Activated CD4-positive, alpha-beta T cell treated with anti-CD3 and anti-CD28 coated beads, Interleukin-2, Interleukin-4, amounts not matched to agents 100 ng/mL and 50 ng/mL, durations not matched to agents 16 hours and 8 hours (primary cell): ENCODE results near the gene PEMT.

Experiments
- DNase-seq: peaks from one replicate; pipeline ENCODE4 v3.0.0-alpha.2; 2020; ENCODE audit warnings: low spot score

PEMT gene

DNA sequence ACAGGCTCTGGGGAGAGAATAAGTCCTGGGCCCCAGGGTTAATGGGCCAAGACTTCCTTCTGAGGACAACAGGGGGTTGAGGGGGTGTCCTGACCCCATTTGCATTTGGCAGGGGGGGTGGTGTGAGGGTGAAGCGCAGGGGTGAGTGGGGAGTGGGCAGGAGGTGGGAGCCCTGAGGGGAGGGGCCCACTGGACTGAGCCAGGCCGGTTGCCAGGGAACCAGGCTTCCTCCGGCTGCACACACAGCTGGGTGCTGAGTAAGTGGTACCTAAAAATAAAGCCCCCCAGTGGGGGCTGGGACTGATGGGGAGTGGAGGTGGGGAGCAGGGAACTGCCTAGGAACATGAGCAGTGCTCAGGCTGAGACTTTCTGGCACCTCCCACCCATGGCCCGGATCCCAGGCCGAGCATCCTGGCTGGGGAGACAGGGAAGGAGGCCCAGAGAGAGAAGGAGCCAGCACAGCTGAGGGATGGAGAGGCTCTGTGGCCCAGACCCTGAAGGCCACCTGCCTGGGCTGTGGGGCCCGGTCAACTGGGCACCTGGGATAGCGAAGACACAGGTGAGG, 87.9 kb downstream of the PEMT start:
- no peak for DNase-seq

DNA sequence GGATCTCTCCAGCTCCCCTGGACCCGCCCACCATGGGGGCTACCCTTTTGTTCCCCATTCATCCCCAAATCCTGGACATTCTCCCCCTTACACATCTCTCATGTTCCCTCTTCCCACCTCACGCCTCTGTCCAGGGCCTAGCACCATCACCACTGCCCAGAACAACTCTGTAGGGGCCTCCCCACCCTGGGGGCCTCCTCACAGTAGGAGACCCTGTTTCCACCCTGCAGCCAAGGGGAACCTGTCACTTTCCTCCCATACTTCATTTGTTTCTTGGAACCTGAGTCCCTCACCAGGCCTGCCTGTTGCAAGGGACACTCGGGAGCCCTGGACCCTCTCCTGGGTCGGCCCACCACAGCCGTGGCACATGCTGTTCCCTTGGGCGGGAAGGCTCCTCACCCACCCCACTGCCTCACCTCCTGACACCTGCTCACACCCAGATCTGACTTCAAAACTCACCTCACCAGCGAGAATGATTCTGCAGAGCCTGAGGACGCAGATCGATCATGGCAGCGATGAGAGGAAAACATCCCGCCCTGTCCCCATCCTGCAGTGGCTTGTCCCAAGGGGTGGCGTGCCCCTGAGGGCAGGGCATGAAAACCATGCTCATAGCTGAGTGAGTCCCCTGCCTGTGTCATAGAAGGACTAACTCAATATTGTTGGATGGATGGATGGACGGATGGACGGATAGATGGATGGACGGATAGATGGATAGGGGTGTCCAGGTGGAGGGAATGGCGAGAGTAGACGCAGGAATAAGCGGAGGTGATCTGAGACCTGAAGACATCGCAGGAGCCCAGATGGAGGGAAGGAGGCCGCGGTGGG, 88.6 kb downstream of the PEMT start:
- DNase-seq, result no peak

DNA sequence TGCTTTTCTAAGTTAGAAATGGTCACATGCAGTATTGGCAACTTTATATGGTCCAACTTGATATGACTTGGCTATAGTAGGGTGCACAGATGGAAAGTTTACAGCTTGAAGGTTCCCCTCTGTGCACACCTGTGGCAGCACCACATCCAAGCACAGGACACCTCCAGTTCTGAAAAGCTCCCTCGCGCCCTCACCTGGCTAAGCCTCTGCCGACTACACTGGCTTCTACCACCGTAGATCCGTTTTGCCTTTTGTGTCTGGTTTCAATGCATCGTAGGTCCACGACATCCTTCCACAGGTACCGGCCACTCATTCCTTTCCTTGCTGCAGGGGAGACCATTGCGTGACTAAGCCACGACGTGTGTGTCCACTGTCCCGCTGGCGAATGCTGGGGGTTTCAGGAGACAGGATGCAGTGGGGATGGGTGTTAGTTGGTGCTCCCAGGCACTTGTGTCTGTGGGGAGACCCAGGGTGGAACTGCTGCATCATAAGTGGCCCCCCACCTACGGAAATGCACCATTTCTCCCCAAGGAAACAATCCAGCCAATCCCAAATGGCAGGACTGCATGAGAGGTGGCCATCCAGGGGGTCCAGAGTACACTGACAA, 90.4 kb downstream of the PEMT start:
- no peak for DNase-seq

DNA sequence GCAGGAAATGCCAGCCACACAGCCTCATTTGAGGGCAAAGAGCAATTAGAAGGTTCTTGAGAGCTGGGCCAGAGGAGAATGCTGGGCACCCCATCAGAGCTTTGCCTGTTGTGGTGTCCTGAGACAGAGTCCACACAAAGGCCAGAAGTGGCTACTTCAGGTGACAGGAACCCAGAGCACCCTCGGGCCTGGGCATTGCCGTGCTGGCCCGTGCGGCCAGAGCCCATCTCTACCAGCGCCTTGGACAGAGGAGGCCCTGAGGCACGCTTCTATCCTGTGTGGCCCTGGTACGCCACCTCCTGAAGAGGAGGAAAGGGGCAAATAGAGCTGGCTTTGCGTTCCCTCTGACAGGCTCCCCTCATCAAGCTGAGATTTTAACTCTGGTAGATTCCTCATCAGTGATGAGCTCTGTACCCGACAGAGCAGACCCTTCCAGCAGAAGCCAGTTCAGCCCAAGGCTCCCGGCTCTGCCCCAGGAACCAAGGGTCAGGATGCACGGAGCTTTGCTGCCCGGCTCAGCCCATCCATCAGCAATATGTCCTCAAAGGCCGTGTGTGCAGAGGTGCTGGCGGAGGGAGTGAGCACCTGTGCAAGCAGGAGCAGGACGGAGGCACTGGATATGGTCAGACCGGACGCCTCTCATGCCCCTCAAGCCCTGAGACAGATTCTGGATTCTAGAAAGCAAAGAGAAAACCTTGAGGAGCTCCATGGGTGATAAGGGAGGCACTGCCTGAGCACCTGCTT, 91.9 kb downstream of the PEMT start:
- no peak for DNase-seq

DNA sequence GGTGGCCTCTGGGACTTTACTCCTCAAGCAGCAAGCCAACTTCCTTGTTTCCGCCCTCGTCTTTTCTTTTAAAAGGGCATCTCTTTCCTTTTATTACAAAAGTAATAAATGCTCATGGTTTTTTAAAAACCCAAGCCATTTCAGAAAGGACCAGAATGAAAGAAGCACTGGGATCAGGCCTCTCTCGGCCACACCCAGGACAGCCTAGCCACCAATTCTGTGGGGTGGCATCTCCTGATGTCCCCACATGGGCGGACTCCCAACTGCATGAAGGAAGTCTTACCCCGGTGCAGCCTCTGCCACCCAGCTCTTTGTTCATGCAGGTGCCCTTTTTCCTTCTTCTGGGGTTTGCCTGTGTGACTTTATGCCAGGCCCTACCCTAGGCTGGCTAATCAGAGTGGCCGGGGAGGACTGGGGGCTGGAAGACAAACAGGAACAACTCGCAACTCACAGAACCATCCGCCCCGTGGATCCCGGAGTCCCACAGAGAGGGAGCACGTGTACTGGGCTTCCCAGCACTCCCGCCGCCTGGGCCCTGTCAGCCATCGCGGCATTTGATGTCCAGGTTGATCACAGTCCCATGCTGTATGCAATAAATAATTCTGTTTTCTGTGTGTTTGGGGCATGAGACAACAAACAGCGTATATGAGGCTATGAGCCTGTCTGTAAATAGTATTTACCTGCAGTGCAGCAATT, 92.8 kb downstream of the PEMT start:
- DNase-seq, result no peak

DNA sequence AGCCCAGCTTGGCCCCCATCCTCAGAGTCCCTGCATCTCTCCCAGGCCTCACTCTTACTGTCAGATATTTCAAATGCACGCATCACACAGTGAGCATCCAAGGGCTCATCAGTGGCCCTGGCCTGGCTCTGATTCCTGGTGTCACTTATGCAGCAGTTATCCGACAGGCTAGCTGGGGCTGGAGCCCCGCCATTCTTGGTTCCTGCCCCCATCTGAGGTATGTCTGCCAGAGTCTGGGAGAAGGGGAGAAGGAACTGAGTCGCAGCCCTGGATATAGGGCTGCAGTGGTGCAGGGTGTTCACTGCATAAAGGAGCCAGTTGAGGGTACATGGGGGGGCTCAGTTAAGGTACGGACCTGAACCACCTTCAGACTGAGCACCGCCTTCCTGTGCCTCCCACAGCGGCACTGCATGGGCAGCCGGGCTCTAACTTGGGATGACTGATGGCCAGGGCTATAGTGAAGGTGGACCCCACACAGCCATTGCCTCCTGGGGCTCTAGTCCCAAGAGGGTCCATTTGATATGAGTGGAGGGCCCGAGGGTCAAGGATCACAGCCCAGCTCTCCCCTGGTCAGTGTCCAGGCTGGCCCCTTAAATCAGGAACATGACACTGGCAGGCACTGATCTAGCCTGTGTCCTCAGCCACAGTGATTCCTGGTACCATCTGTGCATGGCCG, 93.5 kb downstream of the PEMT start:
- no peak for DNase-seq

DNA sequence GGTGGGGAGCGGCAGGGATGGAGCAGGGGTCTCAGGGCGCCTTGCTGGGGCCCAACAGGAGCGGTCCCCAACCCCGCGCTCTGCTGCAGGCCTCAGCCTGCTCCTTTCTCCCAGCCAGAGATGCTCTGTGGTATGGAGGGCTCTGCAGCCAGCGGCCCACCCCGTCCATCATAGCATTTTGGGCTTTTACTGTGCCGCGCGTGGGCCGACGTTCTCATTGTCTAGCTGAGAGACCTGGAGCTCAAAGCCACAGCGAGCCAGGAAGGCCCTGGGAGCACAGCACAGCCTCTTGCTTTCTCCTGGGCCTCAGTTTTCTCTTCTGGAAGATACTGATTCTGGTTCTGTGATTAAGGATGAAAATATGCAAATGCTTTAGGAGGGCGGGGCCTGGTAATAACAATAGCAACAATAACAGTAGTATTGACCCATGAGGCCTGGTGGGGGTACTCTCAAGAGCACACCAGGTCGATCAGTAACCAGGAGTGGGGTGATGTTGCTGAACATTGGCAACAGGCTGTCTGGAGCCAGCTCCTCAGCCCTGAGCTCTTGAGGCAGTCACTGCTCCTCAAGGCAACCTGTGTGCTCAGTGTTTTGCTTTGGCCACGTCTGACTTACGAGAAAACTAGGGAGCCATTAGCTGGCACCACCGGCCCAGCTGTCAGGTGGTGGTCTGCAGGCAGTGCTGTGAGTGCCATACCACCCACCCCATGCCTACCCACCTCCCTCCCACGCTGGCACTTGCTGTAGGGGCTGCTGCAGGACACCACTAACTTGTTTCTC, 94.3 kb downstream of the PEMT start:
- DNase-seq, result no peak

DNA sequence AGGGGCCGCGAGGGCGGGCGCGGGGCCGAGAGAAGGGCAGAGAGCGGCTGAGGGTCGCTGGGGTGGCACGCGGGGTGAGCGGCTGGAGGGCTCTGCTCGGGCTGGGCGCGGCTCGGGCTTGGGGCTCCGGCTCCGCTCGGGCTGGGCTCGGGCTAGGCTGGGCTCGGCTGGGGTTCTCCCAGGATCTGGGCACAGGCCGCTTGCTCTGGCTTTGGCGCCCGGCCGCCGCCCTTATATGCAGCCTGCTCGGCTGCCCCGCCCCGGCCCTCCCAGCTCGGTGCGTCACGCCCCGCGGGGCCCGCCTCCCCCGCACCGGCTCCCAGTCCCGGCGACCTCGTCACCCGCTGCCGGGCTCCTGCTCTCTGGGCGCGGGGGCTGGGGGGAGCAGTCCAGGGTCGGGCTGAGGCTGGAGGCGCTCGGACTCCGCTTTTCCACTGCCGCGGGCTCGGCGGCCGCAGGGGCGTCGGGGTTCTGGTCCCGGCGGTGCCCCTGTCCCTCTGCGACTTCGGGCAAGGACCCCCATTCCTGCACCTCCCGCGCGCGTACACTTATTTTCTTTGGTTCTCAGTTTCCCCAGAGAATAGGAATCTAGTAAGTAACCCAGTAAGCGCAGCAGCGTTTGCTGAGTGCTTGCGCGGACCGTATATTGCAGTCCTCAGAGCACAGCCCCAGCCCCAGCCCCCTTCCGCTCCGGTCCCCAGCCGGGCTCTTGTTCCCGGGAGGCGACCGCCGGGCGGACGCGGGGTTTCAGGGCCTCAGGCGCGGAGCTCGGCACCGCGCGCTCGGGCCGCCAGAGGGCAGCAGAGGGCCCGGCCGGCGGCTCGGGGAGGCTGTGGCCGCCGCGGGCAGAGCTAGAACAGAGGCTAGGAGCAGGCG, 95.1 kb downstream of the PEMT start, which contains the start of gene RASD1:
TSS of gene RASD1 (minus strand) at position 207 of the 876 bp plus-strand sequence. CDS start 214 bp downstream, outside the sequence.
- peak; percentile 77 for DNase-seq

DNA sequence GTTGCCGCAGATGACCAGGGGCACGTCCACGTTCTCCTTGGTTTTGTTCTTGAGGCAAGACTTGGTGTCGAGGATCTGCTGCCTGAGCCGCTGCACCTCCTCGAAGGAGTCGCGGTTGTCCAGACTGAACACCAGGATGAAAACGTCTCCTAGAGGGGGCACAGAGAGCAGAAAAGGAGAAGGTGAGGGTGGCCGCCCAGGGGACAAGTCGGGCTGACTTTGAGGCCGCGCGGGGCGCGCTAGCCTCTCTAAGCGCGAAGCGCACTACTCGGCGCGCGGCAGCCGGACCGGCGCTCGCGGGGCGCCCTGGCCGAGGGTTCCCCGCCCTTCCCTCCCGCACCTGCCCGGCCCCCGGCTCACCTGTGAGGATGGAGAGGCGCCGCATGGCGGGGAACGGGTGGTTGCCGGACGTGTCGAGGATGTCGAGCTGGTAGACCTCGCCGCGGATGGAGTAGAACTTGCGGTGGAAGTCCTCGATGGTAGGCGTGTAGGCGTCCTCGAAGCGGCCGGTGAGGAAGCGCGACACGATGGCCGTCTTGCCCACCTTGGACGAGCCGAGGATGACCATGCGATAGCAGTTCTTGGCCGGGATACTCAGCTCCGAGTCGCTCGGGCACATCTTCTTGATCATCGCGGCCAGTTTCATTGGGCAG, 95.8 kb downstream of the PEMT start:
- DNase-seq, result peak; percentile 22

DNA sequence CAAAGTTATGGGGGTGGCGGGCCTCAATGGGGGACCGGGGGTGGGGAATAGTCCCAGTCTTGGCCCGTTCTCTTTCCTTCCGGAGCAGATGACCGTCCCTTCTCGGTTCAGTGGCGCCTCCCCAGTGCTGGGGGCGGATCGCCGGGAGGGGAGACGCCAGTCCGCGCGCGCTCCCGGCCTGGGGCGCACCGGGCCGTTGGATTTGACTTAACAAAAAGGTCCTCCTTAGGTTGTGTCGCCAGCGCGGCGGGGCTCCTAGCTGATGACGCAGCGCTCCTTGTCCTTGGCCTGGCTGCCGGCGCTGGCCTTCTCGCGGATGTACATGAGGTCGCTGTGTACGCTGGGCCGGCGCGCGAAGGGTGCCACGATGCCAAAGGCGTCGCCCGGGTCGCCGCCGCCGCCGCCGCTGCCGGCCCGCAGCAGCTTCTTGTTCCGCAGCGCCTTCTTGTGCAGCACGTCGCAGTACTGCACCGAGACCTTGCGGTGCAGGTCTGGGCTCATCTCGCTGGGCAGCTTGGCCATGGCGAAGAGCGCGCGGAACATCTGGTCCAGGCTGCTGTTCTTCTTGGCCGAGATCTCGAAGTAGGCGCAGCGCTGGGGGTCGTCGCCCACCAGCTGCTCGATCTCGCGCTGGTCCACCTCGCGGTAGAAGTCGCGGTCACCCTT, 96.5 kb downstream of the PEMT start:
- no peak for DNase-seq

DNA sequence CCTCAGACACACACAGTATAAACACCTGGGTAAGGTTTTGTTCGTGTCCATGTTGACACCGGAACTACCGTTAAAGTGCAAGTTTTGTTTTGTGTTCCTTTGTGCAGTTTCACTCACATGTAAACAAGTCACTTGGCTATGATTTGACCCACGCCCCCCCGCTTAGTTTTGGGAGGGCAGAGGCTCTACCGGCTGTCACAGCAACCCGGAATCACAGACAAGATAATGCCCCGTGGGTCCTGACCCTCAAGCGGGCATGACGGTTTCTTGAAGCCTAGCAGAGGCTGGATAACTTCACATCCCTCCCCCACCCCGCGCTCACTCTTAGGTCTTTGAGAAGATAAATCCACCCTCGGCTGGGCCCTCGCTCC, 97.0 kb downstream of the PEMT start:
- no peak for DNase-seq

DNA sequence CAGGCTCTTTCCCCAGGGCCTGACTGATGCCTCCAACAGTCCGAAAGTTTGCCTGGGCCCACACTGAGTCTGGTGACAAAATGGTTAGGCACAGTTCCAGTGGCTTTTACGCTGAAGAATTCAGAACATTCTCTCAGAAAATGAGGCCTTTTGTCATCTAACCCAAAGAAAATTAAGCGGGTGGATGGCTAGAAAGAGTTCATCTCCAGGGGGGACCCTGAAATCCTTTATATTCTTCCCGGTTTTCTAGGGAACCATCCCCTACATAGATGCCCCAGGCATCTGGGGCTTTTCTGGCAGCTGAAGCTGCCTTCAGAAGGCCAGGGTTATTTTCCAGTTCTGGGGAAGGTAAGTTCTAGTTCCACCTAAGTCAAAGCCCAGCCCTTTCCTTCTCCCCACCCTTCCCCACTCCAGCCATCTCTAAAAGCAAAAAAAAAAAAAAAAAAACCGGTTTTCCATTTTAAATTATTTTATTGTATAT, 97.5 kb downstream of the PEMT start:
- no peak for DNase-seq

DNA sequence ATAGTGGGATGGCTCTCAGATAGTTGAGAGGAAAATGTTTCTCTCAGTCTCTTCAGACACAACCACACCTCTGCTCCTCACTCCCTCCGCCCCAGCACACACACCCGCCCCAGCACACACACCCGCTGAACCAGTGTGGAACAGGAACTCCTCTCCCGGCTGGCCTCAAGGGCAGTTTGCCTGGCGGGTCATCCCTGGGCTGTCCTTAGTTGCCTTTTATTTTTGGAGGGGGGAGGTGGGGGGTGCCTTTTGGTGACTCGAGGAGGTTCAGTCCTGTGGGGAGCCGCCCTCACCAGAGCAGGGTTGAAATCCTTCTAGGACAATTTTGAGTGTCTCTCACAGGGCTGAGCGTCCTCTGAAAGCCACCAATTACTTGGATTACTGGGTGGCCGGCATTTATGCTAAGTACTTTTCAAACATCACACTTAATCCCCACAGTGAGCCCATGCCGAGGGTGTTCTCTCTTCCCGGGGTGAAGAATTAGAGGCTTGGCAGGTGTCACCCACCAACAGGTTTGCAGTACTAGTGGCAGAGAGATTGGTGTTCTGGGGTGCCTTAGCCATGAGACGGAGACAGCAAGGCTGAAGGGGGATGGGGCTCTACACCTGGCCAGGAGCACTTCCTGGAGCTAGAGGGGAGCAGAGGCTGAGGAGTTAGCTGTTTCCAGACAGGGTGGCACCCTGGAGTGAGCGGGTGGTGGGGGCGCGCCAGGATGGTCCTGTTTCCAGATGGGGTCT, 98.1 kb downstream of the PEMT start:
- no peak for DNase-seq

DNA sequence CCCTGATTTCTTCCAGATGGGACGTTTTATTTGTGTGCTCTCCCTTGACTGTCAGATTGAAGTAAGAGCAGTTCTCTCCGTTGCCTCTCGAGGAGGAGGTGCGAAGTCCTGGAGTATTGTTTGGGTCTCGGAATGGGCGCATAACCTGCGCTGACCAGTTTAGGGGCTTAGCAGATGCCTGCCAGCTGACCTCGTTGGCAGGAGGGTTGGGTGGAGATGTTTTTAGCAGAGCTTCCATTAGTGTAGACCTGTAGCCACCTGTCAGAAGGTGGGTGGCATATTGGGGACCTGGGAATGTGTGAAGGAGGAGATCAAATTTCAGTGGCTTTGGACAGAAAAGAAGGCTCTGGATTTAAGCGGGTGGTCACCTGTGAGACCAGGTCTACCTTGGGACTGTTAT, 98.9 kb downstream of the PEMT start:
- no peak for DNase-seq

DNA sequence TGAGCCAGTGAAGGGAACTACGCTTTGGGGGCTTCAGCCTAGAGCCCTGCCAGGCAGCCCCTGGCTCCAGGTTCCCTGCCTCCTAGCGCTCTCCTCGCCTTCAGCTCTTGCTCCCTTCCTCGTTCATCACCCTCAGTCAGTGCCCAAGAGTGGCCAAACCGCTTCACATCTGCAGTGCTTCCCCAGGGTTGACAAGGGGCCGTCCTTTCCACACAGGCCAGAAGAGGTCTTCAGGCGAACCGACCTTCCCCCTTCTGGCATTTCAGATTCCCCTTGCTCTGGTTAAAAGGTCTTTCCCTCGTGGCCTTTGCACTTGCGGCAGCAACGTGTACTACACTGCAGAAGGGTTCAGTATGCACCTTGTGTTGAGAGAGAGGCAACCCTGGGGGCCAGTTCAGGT, 99.4 kb downstream of the PEMT start:
- DNase-seq, result no peak

DNA sequence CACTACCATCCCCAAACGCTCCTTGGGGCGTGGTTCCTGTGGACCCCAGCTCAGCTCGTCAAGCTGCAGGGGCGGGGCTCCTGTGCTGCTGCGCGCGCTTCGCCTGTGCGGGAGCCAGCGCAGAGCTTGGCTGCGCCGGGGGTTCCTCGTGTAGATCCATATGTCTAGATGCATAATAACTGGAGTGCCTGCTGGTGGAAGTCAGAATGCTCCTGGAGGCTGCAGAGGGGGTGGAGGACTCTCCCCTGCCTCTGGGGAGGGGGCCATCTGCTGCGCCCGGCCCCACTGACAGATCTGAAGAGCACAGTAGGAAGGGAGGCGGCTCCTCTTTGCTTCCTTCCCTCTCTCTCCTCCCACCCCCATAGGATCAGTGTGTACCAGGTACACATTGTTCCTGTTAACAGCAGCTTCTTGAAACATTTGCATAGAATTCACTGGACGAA, 99.9 kb downstream of the PEMT start:
- no peak for DNase-seq

DNA sequence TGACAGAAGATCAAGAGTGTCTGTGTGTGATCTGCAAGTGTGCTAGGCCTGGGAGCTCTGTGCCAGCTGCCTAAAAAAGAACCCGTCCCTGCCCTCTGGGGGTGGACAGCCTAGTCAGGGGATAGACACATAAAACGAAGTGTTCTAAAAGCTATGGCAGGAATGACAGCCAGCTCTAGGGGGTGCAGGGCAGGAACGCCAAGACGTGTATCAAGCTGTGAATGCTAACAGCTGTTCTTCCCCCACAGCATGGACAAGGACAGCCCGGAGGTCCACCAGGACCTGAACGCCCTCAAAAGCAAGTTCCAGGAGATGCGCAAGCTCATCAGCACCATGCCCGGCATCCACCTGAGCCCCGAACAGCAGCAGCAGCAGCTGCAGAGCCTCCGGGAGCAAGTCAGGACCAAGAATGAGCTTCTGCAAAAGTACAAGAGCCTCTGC, 100.5 kb downstream of the PEMT start:
- no peak for DNase-seq

DNA sequence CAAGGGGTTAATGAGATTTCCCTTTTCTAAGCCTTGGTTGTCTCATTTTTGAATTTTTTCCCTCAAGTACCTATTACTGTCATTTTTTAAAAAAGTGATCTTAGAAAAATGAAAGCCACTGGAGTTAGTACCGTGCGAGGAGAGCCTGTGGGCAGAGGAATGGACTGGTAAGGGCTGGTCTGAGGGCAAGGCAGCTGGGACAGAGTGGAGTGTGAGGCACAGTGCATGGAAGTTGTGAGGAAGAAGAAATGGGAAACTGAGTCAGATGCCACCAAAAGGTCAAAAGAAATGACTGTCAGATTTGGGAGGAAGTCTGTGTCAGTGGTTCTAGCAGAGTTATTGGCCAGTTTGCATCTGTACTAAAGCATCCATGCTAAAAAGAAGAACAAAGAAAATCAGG, 103.5 kb downstream of the PEMT start:
- DNase-seq, result no peak
